CD14-positive monocyte (primary cell): ENCODE results near the gene TMEM183A. TPM values are rescaled to one million over a fixed set of nuclear protein-coding genes. Genes with fewer than 3 reads are reported as not detected.

Source experiments
- DNase-seq, 3 donors: peaks; one replicate each; pipeline ENCODE4 v3.0.0-alpha.2; 2011 to 2022
- H2AFZ ChIP-seq: 2 replicates; pipeline ENCODE4 v1.6.0; 2012; ENCODE audit warnings: mild to moderate bottlenecking, low read depth, low read length, inconsistent platforms; ENCODE audit not compliant: insufficient read depth, poor library complexity, severe bottlenecking
- H3K27ac ChIP-seq, 2 donors: 1 replicate in 1 of 2; 2 replicates in 1 of 2; pipeline ENCODE4 v1.5.1; 2012 to 2013; ENCODE audit warnings: low read length in 2 of 2, control low read depth in 1 of 2, inconsistent platforms in 1 of 2, low read depth in 1 of 2, mild to moderate bottlenecking in 1 of 2
- H3K27me3 ChIP-seq, 2 donors: one replicate each; pipeline versions ENCODE4 v1.6.0 to v1.6.1; 2011 to 2013; ENCODE audit warnings: low read length in 2 of 2; ENCODE audit not compliant: control insufficient read depth in 2 of 2, insufficient read depth in 2 of 2
- H3K36me3 ChIP-seq, 2 donors: replicated peaks in 1 of 2; 1 replicate in 1 of 2; 2 replicates in 1 of 2; pipeline versions ENCODE4 v1.5.1 to v1.6.1; 2012 to 2013; ENCODE audit warnings: low read length in 2 of 2, control low read depth in 1 of 2, inconsistent platforms in 1 of 2, mild to moderate bottlenecking in 1 of 2; ENCODE audit not compliant: insufficient read depth in 2 of 2, control insufficient read depth in 1 of 2
- H3K4me1 ChIP-seq, 2 donors: 1 replicate in 1 of 2; 2 replicates in 1 of 2; pipeline versions ENCODE4 v1.5.1 to v1.6.1; 2012 to 2013; ENCODE audit warnings: low read length in 2 of 2, control low read depth in 1 of 2, inconsistent platforms in 1 of 2, mild to moderate bottlenecking in 1 of 2, moderate library complexity in 1 of 2; ENCODE audit not compliant: insufficient read depth in 2 of 2, control insufficient read depth in 1 of 2
- H3K4me2 ChIP-seq: replicated peaks from 2 replicates; pipeline ENCODE3; 2012; ENCODE audit warnings: low read length, moderate library complexity, mild to moderate bottlenecking; ENCODE audit not compliant: poor library complexity, severe bottlenecking; ENCODE audit errors: extremely low read depth
- H3K4me3 ChIP-seq, 3 experiments: fragments of 200-600 bp in 1 of 3; sonication (generic) in 1 of 3; replicated peaks in 1 of 3; 1 replicate in 2 of 3; 2 replicates in 1 of 3; pipeline ENCODE4 v1.5.1; 2011 to 2013; ENCODE audit warnings: low read length in 3 of 3, mild to moderate bottlenecking in 3 of 3, control low read depth in 2 of 3, low read depth in 2 of 3, inconsistent platforms in 1 of 3, moderate library complexity in 1 of 3
- H3K79me2 ChIP-seq: 2 replicates; pipeline ENCODE4 v1.6.0; 2012; ENCODE audit warnings: mild to moderate bottlenecking, control low read depth, inconsistent platforms, low read length, moderate library complexity; ENCODE audit not compliant: insufficient read depth
- H3K9ac ChIP-seq: 2 replicates; pipeline ENCODE4 v1.6.0; 2017; ENCODE audit warnings: low read length, mild to moderate bottlenecking; ENCODE audit not compliant: insufficient read depth, poor library complexity, severe bottlenecking
- H3K9me3 ChIP-seq, 2 donors: replicated peaks in 1 of 2; 1 replicate in 1 of 2; 2 replicates in 1 of 2; pipeline versions ENCODE4 v1.5.1 to v1.6.1; 2012 to 2013; ENCODE audit warnings: low read length in 2 of 2, control low read depth in 1 of 2; ENCODE audit not compliant: control insufficient read depth in 1 of 2, insufficient read depth in 1 of 2
- H4K20me1 ChIP-seq: 2 replicates; pipeline ENCODE4 v1.6.0; 2012; ENCODE audit warnings: mild to moderate bottlenecking, low read length, control low read depth, moderate library complexity; ENCODE audit not compliant: insufficient read depth
- H3K27ac Mint-ChIP-seq, 7 donors: one replicate each; pipeline ENCODE4 v1.8.0; 2020; ENCODE audit warnings: mild to moderate bottlenecking in 7 of 7, mixed read lengths in 7 of 7, moderate library complexity in 6 of 7, inconsistent platforms in 2 of 7
- H3K27me3 Mint-ChIP-seq, 3 donors: one replicate each; pipeline ENCODE4 v1.8.0; 2021 to 2022; ENCODE audit warnings: low read depth in 3 of 3, mild to moderate bottlenecking in 3 of 3, mixed read lengths in 3 of 3, moderate library complexity in 3 of 3, inconsistent platforms in 1 of 3
- H3K36me3 Mint-ChIP-seq, 2 donors: one replicate each; pipeline ENCODE4 v1.8.0; 2020; ENCODE audit warnings: mixed read lengths in 2 of 2, inconsistent platforms in 1 of 2, mild to moderate bottlenecking in 1 of 2
- H3K4me1 Mint-ChIP-seq: one replicate; pipeline ENCODE4 v1.8.0; 2020; ENCODE audit warnings: mild to moderate bottlenecking, mixed read lengths
- H3K4me3 Mint-ChIP-seq, 2 donors: one replicate each; pipeline ENCODE4 v1.8.0; 2020; ENCODE audit warnings: mild to moderate bottlenecking in 2 of 2, mixed read lengths in 2 of 2, moderate library complexity in 1 of 2
- H3K9me3 Mint-ChIP-seq, 7 donors: one replicate each; pipeline ENCODE4 v1.8.0; 2020 to 2022; ENCODE audit warnings: mixed read lengths in 7 of 7, mild to moderate bottlenecking in 6 of 7, moderate library complexity in 6 of 7, inconsistent platforms in 2 of 7
- WGBS: methylation state at CpG from one replicate; pipeline ENCODE4 v1.1.5; 2013; ENCODE audit warnings: missing lambda C conversion rate; ENCODE audit not compliant: insufficient coverage; 5-methylcytosine and 5-hydroxymethylcytosine counted together
- intact Hi-C, 2 donors: fragments of 100-400 bp; cut with micrococcal nuclease; formaldehyde crosslinking; loops; one replicate each; pipeline versions ENCODE4 v1.15.0 to v1.15.1; 2023
- polyA plus RNA-seq, 3 donors: library from polyadenylated mRNA; depleted of rRNA in 1 of 3; unstranded in 2 of 3; stranded (reverse) in 1 of 3; fragments of 300-500 nt in 2 of 3; fragments of >200 nt in 1 of 3; fragmentation: Illumina TruSeq in 2 of 3; gene quantifications; 1 replicate in 2 of 3; 2 replicates in 1 of 3; pipeline ENCODE4 v1.2.3, GENCODE V29; 2012 to 2021
- TF ChIP-seq, protein P1 (sequence below): fragments of 200-600 bp; IDR thresholded peaks from one replicate; pipeline ENCODE4 v1.8.0; 2022; ENCODE audit warnings: antibody characterized with exemption, mild to moderate bottlenecking

The TMEM183A gene
- polyA plus RNA-seq, 3 donors: 60.5 to 84.9 (median 70.0) TPM

DNA sequence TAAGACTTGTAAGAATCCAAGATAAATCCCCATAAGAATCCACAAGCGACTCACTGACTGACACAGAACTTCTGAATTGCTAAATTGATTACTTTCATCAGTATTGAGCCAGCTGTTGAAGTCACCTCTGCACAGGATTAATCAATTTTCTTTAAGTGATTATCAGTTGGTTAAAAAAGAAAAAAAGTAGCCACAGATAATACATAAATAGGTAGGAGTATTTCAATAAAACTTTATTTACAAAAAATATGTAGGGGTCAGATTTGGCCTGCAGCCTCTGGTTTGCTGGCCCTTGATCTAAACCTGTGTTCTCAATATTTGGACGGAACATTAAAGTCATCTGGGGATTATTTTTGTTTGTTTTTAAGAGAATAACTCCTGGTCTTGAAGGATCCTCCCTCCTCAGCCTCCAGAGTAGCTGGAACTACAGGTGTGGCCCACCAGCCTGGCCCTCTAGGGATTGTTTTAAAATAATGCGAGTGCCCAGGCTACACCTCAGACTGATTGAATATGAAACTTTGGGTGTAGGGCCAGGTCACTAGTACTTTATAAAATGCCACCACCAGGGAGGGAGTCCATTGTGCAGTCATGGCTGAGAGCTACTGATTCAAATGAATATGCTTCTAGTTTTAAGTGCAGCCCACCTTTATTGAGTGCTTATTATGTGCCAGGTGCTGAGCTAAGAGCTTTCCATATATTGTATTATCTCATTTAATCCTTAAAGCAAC is 6.8 kb upstream of the TMEM183A start:
- Mint-ChIP-seq H3K36me3 (no peaks in the 10 kb centered on the region), H3K4me3 (no peak overlapping the region), H3K9me3 (peaks cover 0 to under 1% (median 0%) of the 10 kb centered on the region in 7 donors), H3K27ac (no peak overlapping the region), H3K4me1 (peaks cover 9% of the 10 kb centered on the region), H3K27me3 (no peaks in the 10 kb centered on the region)
- intact Hi-C loops: loop anchor here in 1 of 2 donors (10.0 kb wide), 1 partner anchor 46 kb away; the partner anchor contains the start of gene ADIPOR1
- no peaks in the 10 kb centered on the region for H3K36me3 ChIP-seq
- H3K4me1 ChIP-seq: peaks cover 3 to 6% of the 10 kb centered on the region in 2 donors
- H3K79me2 ChIP-seq: no peaks in the 10 kb centered on the region
- no peak for DNase-seq
- H3K9me3 ChIP-seq: no peaks in the 10 kb centered on the region
- H3K27ac ChIP-seq: no peak overlapping the region
- H3K27me3 ChIP-seq: no peaks in the 10 kb centered on the region
- H4K20me1 ChIP-seq: no peaks in the 10 kb centered on the region
- WGBS: no CpG with 5 or more reads among the region's 3 CpGs
- H3K4me2 ChIP-seq: no peak overlapping the region
- TF ChIP-seq, protein P1, sequence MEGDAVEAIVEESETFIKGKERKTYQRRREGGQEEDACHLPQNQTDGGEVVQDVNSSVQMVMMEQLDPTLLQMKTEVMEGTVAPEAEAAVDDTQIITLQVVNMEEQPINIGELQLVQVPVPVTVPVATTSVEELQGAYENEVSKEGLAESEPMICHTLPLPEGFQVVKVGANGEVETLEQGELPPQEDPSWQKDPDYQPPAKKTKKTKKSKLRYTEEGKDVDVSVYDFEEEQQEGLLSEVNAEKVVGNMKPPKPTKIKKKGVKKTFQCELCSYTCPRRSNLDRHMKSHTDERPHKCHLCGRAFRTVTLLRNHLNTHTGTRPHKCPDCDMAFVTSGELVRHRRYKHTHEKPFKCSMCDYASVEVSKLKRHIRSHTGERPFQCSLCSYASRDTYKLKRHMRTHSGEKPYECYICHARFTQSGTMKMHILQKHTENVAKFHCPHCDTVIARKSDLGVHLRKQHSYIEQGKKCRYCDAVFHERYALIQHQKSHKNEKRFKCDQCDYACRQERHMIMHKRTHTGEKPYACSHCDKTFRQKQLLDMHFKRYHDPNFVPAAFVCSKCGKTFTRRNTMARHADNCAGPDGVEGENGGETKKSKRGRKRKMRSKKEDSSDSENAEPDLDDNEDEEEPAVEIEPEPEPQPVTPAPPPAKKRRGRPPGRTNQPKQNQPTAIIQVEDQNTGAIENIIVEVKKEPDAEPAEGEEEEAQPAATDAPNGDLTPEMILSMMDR: no peak
- no peak overlapping the region for H2AFZ ChIP-seq
- no peak overlapping the region for H3K4me3 ChIP-seq
- no peak overlapping the region for H3K9ac ChIP-seq

DNA sequence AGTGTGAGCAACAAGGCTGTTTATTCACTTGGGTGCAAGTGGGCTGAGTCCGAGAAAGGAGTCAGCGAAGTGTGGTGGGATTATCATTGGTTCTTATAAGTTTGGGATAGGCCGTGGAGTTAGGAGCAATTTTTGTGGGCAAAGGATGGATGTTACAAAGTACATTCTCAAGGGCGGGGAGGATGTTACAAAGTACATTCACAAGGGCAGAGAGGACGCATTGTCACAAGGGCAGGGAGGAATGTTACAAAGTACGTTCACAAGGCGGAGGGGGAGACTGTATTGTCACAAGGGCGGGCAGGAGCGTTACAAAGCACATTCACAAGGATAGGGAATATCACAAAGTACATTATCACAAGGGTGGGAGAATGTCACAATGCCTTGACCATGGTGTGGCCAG is 5.2 kb upstream of the TMEM183A start:
- no peak overlapping the region for H3K4me3 Mint-ChIP-seq

More for the DNA sequence above, 5.2 kb upstream of the TMEM183A start:
- Mint-ChIP-seq H3K4me1 (peaks cover 18% of the 10 kb centered on the region), H3K36me3 (no peaks in the 10 kb centered on the region), H3K9me3 (peaks cover 0 to 2% (median 0%) of the 10 kb centered on the region in 7 donors), H3K27ac (peak overlapping the region in 1 of 7 donors; percentile 2), H3K27me3 (peaks cover 0 to under 1% (median 0%) of the 10 kb centered on the region in 3 donors)
- Histone ChIP-seq H3K4me2 (no peak overlapping the region), H3K9me3 (no peaks in the 10 kb centered on the region), H3K4me3 (no peak overlapping the region), H3K36me3 (no peaks in the 10 kb centered on the region), H3K27me3 (no peaks in the 10 kb centered on the region), H3K79me2 (no peaks in the 10 kb centered on the region), H3K9ac (no peak overlapping the region), H3K4me1 (peaks cover 12 to 16% of the 10 kb centered on the region in 2 donors), H3K27ac (no peak overlapping the region), H4K20me1 (no peaks in the 10 kb centered on the region), H2AFZ (no peak overlapping the region)
- intact Hi-C loops: loop anchor here in 1 of 2 donors (10.0 kb wide), 1 partner anchor 47 kb away; the partner anchor contains the start of gene ADIPOR1
- DNase-seq: no peak
- TF ChIP-seq, protein P1: no peak
- WGBS: 98% methylated on average over 4 of the region's 9 CpGs
